Gastrocnemius medialis (tissue), 4 donors: ENCODE measurements around the gene VTI1A.

Source experiments
- CTCF ChIP-seq, 5 experiments: fragments of 450-650 bp in 3 of 5; fragments of 200-600 bp in 2 of 5; sonication (generic) in 2 of 5; IDR thresholded peaks in 4 of 5; conservative IDR thresholded peaks in 1 of 5; 1 replicate in 4 of 5; 2 replicates in 1 of 5; pipeline ENCODE4 v1.5.1; 2016 to 2019; ENCODE audit warnings: antibody characterized with exemption in 5 of 5, mild to moderate bottlenecking in 3 of 5, moderate library complexity in 3 of 5
- POLR2A ChIP-seq, 2 donors: fragments of 450-650 bp; IDR thresholded peaks; one replicate each; pipeline ENCODE4 v1.6.1; 2017; ENCODE audit warnings: antibody characterized with exemption in 2 of 2, mild to moderate bottlenecking in 2 of 2, moderate library complexity in 2 of 2

DNA sequence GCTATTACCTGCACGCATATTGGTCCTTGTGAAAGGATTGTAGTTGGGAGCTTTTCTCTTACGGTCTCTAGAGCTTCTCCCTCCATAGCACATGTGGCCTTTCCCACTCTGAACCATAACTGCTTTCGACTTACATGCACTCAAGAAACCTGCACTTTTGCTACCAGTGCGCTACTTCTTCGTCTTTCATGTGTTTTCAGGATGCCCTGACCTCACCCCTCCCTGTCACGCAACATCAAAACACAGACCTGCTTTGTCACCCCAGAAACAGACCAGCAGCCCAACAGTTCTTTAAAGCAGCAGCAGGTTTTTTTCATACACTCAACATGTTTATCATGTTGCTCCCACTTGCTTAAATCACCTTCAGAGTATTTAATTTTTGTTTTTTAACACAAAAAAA is 259.6 kb downstream of the VTI1A start:
- TF ChIP-seq CTCF (IDR thresholded peaks at IDR 0.05 in 4 of 5, conservative IDR thresholded peaks at IDR 0.05 in 1 of 5) (no peak), POLR2A (IDR thresholded peaks at IDR 0.05) (no peak)
